DMS114 treated with DMSO at 0.1 percent for 48 hours (cell line): ENCODE measurements around the gene CLEC2D.
A peak's percentile ranks its signal among the peaks of the same experiment; 100 is the strongest.
"Not testable (repeated sequence)": the region's sequence is repeated elsewhere in the genome, so short reads cannot be mapped to it uniquely, and the experiment has no call there.

Experiments
- DNase-seq: peaks from one replicate; lab custom pipeline; 2025; ENCODE audit not compliant: unreplicated experiment; lab: John Stamatoyannopoulos, UW

Gene CLEC2D, protein sequence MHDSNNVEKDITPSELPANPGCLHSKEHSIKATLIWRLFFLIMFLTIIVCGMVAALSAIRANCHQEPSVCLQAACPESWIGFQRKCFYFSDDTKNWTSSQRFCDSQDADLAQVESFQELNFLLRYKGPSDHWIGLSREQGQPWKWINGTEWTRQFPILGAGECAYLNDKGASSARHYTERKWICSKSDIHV

DNA sequence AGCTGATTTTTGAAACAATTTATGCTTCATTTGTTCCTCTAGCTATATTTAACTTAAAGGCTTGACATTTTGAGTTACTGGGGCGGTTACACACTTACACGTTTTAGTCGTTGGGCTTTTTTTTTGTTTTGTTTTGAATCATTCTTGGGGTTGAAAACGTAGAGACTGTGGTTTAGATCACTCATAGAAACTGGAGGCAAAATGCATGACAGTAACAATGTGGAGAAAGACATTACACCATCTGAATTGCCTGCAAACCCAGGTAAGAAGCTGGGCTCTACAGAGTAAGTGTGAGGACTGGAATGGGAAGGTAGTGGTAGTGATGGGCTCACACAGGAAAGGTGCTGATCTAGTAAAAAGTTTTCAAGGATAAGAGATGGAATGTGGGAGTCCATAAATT is at the start of gene CLEC2D:
CLEC2D (plus strand) TSS at position 180 of the 400 bp plus-strand sequence; CDS start at position 202, 22 bp downstream.
- DNase-seq, result no peak

DNA sequence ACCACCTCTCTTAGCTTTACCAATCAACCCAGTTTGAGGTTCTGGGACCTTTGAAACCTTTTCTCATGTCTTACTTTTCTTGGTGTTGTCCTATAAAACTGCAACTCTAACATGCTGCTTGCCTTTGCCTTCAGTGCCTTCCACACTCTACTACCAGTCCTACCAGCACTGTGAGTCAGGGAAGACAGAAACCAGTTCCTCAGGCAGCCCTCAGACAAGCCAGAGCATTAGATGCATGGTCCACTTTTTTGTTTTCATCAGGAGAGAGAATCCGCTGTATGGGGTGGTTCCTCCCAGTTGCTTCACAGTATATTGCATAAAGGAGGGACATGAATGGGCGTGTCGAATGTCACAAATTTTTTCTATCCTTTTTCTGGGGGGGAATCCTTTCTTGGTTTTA is 44.5 kb upstream of the CLEC2D start:
- DNase-seq, result no peak

DNA sequence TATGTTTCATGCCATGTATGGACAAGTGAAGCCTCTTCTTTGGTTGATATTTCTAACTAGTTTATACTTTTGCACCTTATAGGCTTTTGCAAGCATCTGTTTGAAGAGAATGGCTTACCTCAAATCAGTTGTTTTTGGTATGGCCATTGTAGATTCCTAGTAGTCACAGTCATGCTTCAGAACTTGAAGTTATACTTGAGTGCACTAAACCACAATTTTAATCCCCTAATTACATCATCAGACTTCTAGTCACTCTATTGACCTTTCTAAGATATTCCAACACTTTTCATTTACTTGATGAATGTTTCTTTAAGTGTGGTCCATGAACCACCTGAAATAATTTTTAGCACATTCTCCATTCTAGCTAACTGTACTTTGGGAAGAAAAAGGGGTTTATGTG is 43.2 kb upstream of the CLEC2D start:
- DNase-seq, result no peak

DNA sequence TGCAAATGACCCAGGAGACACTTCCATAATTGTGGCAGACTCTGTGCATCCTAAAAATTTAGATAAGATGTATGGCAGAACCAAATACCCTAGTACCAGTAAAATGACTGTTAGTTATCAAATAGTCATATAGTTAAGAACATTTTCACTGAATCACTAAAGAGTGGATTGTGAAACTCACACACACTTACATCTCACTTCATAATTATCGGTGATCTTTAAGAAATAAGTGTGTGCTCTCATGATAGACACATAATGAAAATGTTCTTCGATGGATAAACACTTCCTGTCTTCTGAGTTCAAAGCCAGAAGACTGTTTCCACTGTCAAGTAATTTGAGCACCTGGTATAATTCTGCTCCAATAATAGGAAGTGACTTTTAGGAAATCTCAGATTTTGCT is 42.7 kb upstream of the CLEC2D start:
- DNase-seq, result no peak

DNA sequence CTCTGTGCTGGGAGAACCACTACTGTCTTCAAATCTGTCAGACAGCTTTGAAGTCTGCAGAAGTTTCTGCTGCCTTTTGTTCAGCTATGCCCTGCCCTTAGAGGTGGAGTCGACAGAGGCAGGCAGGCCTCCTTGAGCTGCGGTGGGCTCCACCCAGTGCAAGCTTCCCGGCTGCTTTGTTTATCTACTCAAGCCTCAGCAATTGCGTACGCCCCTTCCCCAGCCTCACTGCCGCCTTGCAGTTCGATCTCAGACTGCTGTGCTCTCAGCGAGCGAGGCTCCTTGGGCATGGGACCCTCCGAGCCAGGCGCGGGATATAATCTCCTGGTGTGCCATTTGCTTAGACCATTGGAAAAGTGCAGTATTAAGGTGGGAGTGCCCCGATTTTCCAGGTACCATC is 36.7 kb upstream of the CLEC2D start:
- DNase-seq, result no peak

DNA sequence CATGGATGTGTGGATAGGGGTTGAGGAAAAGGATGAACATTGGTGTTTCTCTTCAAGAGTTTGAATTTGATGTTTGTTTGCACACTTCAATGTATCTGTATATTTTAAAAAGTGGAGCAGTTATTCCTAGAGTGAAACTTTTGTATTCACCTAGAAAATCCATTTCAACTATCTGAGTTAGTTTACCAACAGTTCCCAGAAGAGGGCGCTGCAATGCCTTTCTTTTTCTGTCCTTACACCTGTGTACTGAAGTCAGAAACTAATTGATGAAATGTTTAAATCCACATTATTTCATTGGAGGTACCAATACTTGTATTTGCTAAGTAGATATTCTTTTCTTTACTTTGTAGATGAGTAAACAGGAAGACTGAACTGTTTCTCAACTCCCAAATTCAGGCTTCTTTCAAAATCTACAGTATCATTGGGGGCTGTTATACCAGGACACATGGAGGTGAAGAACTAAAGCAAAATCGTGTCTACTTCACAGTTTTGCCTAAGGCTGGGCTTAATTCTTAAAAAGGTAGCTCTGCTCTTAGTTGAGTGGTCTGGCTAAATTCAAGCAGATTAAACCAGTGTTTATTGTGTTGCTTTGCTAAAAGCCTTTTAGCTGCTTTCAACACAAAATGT is 35.2 kb upstream of the CLEC2D start:
- DNase-seq, result no peak

DNA sequence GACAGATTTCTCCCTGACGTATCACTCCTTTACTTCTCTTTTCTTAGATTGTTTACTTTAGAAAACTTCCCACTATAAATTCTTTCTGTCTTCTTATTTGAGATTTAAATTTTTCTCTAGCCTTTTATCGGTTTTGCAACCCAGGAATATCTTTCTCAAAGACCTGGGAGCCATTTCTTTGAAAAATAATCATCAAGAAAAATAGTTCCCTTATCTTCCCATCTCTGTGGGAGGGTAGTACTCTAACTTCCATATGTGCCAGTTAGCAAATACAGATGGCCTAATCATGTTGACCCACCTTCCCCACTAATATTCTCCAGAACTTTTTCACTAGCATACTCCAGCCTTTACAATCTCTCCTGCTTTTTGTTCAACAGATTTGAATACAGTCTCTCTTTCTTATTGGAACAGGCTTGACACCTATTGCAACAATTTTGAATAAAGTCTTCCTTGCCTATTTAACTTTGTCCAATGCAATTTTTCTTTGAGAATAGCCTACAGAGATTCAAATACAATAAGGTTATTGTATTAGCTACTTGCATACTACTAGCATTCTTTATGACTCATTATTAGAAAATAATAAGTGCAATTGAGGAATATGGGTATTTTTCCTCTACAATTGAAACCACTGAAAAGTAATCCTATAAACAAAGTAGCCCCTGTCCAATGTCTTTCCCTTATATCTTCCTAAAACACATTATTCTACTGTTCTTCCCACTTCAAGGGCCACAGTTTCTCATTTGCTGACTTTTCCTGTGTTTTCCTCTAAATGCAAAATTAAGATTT is 34.4 kb upstream of the CLEC2D start:
- DNase-seq, result no peak

DNA sequence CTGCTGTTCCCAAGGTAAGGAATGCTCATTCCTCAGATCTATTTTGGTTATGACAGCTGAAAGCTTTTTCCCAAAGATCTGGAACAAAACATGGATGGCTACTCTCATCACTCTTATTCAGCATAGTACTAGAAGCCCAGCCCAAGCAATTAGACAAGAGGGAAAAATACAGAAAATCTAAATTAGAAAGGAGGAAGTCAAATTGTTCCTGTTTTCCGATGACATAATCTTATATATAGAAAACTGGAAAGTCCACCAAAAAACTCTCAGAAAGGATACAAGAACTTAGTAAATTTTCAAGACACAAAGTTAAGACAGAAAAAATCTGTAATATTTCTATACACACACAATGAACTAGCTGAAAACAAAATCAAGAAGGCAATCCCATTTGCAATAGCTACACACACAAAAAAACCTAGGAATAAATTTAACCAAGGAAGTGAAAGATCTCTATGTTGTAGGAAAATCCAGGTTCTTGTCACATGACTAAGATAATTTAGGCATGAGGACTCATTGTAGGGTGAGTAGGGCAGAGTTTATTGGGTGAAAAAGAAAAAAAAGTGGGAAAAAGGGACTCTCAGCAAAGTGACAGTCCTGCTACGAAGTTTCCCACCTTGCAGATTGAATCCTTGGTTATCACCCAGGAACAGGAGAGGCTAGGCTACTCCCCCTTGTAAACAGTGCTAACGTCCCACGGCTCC is 33.2 kb upstream of the CLEC2D start:
- no peak for DNase-seq

DNA sequence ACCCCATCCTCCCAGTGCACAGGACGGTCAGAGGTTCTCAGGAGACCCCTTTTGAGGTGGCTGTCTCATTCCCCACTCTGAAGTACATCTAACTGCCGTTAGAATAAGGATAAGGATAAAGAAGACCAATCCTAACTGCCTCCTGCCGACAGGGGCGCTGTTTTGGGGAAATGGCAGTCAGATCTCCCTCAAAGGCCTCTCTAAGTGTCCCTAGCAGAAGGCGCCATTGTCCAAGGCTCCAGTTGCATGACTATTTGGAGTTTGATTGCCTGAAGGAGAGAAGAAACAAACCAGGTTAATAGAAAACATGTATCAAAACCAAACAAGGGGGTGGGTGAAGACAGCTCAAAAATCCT is 32.7 kb upstream of the CLEC2D start:
- DNase-seq, result no peak

DNA sequence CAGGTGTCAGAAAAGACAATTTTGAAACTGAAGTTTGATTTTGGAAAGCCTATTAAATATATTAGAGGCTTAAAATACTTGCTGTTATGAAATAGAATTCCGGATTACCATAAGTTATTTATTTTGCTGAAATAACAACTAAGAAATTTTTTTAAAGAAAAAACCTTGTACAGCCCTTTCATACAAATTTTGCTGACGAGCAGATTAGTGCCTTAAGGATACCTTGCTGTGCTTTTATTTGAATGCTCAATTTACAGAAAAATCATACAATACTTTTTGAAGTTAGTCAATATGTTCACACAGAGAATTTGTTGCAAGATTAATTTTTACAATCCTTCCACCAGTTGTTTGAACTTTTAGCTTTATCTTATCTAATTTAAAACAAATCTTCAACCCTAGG is 29.5 kb upstream of the CLEC2D start:
- no peak for DNase-seq

DNA sequence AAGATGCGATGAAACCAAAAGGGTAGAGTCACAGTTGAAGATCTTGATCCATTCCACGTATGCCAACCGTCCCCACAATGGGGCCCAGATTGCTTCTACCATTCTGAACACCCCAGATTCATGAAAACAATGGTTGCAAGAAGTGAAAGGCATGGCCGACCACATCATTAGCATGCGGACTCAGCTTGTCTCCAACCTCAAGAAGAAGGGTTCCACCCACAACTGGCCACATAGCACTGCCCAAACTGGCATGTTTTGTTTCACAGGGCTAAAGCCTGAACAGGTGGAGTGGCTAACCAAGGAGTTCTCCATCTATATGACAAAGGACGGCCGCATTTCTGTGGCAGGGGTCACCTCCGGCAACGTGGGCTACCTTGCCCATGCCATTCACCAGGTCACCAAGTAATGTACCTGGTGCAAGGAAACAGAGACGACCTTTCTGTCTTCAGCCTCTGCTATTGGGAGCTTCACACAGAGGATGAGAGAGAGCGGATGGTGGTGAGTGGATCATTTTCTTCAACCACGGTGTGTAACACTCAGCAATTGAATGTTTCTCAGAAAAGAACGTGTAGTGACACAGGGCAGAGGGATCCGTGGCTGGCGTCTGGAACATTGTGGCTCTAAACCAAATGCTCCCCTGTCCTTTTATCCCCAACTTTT is 26.8 kb upstream of the CLEC2D start:
- DNase-seq, result no peak

DNA sequence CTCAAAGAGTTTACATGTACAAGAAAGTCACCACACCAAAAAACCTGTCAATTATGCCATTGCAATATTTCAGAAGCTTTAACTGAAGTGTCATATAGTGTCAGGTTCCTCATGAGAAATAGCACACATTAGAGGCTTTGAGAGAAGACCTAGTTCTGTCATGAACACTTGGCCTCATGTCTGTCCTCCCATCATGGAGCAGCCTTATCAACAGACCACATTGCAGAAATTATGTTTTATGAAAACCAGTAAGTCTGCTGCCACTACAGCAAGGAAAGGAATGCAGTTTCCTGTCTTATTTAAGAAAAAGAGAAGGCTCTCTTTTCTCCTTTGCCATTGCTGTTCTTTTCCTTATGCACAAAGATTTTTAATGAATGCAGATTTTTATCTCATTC is 26.2 kb upstream of the CLEC2D start:
- DNase-seq, result no peak

DNA sequence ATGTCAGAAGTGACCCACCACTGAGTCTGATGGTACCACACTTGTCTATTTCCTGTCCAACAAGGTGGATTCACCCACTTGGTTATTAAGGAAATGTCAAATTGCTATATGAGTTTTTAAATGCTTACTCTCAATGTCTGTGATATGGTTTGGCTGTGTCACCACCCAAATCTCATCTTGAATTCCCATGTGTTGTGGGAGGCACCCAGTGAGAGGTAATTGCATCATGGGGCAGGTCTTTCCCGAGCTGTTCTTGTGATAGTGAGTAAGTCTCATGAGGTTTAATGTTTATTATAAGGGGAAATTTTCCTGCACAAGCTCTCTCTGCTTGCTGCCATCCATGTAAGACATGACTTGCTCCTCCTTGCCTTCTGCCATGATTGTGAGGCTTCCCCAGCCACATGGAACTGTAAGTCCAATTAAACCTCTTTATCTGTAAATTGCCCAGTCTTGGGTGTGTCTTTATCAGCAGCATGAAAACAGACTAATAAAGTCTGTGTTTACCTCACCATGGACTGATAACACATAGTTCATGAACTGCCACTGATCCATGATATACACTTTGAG is 24.4 kb upstream of the CLEC2D start:
- DNase-seq, result not testable (repeated sequence)

DNA sequence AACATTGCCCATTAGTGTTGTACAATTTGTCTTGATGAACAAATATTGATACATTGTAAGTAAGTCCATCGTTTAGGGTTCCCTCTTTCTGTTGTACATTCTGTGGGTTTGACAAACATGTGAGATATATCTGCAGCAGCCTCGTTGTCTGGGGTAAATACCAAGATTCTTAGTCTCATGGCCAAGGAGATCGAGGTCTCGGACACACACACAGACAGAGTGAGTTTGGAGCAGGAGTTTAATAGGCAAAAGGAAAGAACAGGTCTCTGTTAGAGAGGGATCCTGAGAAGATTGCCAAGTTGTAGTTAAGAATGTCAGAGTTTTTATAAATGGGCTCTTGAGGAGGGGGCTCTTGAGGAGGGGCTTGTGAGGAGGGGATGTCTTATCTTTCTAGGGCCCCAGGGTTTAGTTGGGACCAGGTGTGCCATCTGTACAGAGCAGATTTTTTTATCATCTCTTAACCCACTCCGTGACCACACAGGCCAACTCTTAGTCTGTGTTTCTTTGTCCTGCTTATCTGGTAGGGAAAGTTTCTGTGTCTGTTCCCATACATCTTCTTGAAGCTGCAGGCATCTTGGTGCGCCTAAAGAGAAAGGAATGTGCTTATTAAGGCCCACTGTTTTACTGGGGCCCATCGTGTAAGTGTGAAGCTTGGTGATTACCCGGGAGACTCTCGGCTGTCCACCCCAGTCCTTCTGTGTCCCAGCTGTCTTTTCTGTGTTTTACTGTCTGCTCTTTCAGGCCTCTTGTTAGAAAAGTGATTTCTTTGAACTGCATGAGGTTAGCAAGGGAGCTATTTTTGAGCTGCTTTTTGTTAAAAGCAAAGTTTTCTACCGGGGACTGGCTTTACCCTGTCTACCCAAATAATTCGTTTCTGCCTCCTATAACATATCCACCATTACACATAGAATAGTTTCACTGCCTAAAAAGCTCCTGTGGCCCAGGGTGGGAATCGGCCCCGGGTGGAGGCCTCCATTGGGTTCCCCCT is 22.4 kb upstream of the CLEC2D start:
- peak; percentile 34 for DNase-seq

DNA sequence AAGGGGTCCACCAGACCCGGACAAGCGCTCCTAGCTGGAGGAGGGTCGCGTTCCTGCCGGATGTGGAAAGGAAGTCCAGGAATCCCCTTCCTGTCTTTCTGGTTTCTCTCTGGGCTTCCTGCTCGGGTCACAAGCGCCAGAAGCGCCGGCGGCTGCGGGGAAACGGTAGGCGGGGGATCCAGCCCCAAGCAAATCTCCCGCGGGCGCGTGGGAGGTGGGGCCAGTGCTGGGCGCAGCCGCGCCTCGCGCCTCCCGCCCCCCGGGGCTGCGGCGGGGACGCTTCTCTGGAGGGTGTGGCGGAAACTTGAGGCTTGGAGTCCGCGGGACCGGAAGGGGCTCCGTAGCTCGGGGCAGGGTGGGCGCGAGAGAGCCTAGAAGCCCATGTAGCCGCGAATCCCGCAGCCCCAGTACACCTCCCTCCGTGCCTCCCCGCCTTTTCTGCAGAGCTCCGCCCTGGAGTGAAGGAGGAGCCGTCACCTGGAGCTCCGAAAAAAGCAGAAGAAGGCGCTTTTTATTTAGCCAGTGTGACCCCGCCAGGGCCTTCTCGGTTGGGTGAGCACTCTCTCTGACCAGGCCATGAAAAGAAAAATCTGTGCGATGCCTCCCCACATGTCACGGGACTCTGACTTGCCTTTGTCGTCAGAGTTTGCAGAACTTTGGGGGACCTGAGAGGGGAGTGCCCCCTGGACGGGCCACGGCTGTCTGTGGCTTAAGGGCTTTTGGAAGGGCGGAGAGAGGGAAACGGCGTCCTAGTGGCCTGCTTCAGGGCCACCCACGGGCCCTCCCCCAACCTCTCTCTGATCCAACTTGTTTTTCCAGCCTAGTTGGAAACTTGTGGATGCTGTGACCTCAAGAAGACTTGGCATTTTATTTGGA is 21.4 kb upstream of the CLEC2D start:
- peak; percentile 62 for DNase-seq

DNA sequence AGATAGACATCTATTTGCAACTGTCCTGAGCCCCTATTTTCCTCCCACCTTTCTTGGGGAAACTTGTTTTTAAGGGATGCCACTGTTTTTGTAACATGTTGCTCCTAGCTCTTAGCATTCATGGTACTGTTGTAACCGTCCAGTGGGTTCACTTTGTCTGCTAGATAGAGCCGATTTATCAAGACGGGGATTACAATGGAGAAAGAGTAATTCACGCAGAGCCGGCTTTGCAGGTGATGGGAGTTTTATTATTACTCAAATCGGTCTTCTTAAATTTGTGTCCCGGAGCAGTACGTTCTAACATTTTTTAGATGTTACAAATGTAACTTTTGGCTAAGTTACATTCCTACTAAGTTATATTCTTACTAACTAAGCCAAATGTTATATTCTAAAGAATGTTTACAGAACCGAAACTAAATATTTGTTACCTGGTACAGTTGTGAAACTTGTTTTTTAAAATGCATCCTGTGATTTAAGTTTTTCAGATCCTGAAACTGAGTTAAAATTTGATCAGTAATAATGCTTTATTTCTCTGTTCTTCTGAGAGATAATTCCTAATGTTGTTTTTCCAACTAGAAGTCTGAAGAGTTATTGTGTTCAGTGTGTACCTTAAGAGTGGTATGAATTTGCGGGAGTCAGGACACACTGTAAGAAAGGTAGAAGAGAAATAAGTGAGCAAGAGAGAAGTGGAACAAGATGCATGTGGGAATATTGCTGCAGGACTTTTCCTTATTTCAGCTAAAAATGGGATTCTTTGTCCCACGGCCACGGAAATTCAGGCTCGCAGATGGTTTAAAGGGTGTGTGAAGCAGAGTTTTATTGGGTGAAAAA is 20.6 kb upstream of the CLEC2D start:
- DNase-seq, result no peak

DNA sequence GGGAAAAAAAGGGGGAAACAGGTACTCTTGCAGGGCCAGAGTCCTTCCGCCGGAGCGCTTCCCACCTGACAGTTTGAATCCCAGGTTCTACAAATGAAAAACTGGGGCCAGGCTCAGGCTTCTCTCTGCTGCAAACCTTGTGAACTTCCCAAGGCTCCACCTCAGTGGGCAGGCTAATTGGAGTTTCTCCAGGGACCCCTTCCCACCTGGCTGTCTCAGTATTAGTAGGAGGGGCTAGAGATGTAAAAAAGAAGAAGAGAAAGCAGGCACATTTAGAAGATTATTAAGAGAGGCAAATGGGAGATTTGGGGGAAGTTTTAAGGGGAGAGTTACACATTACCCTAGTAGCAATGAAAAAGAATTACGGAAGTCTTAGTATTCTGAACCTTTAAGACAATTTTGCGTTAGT is 20.0 kb upstream of the CLEC2D start:
- DNase-seq, result no peak

DNA sequence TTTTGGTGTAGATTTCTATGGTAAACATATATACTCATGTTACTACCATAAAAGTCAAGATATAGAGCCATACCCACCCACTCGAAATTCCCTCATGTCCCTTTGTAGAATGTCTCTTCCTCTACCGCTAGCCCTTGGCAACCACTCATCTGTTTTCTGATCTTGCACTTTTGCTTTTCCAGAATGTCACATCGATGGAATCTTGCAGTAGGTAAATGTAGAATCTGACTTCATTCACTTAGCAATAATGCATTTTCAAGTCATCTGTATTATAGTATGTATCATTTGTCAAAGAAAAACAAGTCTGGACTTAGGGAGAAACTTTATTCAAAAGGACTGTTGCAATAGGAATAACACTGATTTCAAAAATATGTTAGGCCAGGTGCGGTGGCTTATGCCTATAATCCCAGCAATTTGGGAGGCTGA is 19.3 kb upstream of the CLEC2D start:
- no peak for DNase-seq
